H1 (cell line): ENCODE data around the gene CAMTA1.

Source experiments
- ASH2L ChIP-seq: fragments of 200-600, 300-600 bp; sonication (generic); IDR thresholded peaks from one replicate; pipeline ENCODE4 v1.7.1; 2017; ENCODE audit warnings: low read length
- CREB1 ChIP-seq: IDR thresholded peaks from 2 replicates; pipeline ENCODE4 v1.6.1; 2012; ENCODE audit warnings: inconsistent platforms
- EGR1 ChIP-seq: IDR thresholded peaks from 2 replicates; pipeline ENCODE4 v1.6.1; 2011; ENCODE audit warnings: low read depth, low read length, borderline replicate concordance
- EP300 ChIP-seq, 2 experiments: IDR thresholded peaks; 1 replicate in 1 of 2; 2 replicates in 1 of 2; pipeline ENCODE4 v1.6.1; 2011 to 2012; ENCODE audit warnings: low read depth in 2 of 2, low read length in 2 of 2, mild to moderate bottlenecking in 2 of 2, borderline replicate concordance in 1 of 2, inconsistent platforms in 1 of 2, moderate library complexity in 1 of 2
- FOSL1 ChIP-seq: IDR thresholded peaks from 2 replicates; pipeline ENCODE4 v1.6.1; 2011; ENCODE audit warnings: mild to moderate bottlenecking, low read depth, low read length, moderate library complexity; ENCODE audit not compliant: insufficient read depth
- KDM5A ChIP-seq: fragments of 200-600 bp; IDR thresholded peaks from 2 replicates; pipeline ENCODE4 v1.7.1; 2012; ENCODE audit warnings: mild to moderate bottlenecking, low read length, inconsistent platforms, mixed read lengths
- NRF1 ChIP-seq: IDR thresholded peaks from 2 replicates; pipeline ENCODE4 v1.6.1; 2011; ENCODE audit warnings: mild to moderate bottlenecking, low read depth, low read length, improper control_type of control experiment
- POLR2A ChIP-seq, 2 experiments: IDR thresholded peaks; 1 replicate in 1 of 2; 2 replicates in 1 of 2; pipeline ENCODE4 v1.6.1; 2011; ENCODE audit warnings: low read depth in 2 of 2, low read length in 2 of 2, mild to moderate bottlenecking in 2 of 2; ENCODE audit errors: control extremely low read depth in 1 of 2
- RFX5 ChIP-seq: IDR thresholded peaks from 2 replicates; pipeline ENCODE4 v1.6.1; 2011; ENCODE audit warnings: low read depth, low read length, improper control_type of control experiment, borderline replicate concordance
- RXRA ChIP-seq: IDR thresholded peaks from 2 replicates; pipeline ENCODE4 v1.6.1; 2011; ENCODE audit warnings: low read depth, mild to moderate bottlenecking, low read length, moderate library complexity; ENCODE audit not compliant: insufficient read depth
- TF ChIP-seq, protein P1 (sequence below), 3 experiments: IDR thresholded peaks; 1 replicate in 2 of 3; 2 replicates in 1 of 3; pipeline versions ENCODE4 v1.5.1 to v1.6.1; 2011; ENCODE audit warnings: low read length in 3 of 3, mild to moderate bottlenecking in 3 of 3, inconsistent platforms in 2 of 3, low read depth in 1 of 3, moderate library complexity in 1 of 3; ENCODE audit not compliant: insufficient read depth in 1 of 3; ENCODE audit errors: control extremely low read depth in 1 of 3

DNA sequence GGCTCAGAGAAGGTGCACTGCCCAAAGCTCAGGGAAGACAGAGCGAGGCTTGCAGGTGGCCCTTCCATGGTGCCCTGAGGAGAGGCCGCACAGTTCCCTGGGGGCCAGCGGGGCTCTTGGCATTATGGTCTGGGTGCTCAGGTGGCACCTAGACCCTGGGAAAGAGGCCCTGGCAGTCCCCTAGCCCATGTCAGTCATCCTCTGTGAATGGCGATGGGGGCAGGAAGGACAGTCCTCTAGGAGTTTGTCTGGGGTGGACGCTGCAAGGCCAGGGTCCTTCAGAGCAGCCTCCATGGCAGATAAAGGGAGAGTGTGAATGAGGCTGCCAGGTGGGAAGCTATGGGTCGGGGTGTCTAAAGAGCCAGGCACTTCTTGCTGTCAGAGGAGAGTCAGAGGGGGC, 640.0 kb downstream of the CAMTA1 start:
- TF ChIP-seq POLR2A (IDR thresholded peaks at IDR 0.05; ENCODE audit: control extremely low read depth in 1 of 2, low read depth in 2 of 2, low read length in 2 of 2) (no peak), NRF1 (no peak), RXRA (no peak), FOSL1 (no peak), KDM5A (no peak), EP300 (IDR thresholded peaks at IDR 0.05; ENCODE audit: borderline replicate concordance in 1 of 2, low read depth in 2 of 2, low read length in 2 of 2) (no peak), EGR1 (no peak), ASH2L (no peak), CREB1 (no peak), RFX5 (no peak)
- TF ChIP-seq, protein P1, sequence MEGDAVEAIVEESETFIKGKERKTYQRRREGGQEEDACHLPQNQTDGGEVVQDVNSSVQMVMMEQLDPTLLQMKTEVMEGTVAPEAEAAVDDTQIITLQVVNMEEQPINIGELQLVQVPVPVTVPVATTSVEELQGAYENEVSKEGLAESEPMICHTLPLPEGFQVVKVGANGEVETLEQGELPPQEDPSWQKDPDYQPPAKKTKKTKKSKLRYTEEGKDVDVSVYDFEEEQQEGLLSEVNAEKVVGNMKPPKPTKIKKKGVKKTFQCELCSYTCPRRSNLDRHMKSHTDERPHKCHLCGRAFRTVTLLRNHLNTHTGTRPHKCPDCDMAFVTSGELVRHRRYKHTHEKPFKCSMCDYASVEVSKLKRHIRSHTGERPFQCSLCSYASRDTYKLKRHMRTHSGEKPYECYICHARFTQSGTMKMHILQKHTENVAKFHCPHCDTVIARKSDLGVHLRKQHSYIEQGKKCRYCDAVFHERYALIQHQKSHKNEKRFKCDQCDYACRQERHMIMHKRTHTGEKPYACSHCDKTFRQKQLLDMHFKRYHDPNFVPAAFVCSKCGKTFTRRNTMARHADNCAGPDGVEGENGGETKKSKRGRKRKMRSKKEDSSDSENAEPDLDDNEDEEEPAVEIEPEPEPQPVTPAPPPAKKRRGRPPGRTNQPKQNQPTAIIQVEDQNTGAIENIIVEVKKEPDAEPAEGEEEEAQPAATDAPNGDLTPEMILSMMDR (IDR thresholded peaks at IDR 0.05; ENCODE audit: control extremely low read depth in 1 of 3, insufficient read depth in 1 of 3, low read depth in 1 of 3, low read length in 3 of 3): no peak
